ENCODE measurements around the gene ELF2.
"Not testable (repeated sequence)": the region's sequence is repeated elsewhere in the genome, so short reads cannot be mapped to it uniquely, and the experiment has no call there.

DNA sequence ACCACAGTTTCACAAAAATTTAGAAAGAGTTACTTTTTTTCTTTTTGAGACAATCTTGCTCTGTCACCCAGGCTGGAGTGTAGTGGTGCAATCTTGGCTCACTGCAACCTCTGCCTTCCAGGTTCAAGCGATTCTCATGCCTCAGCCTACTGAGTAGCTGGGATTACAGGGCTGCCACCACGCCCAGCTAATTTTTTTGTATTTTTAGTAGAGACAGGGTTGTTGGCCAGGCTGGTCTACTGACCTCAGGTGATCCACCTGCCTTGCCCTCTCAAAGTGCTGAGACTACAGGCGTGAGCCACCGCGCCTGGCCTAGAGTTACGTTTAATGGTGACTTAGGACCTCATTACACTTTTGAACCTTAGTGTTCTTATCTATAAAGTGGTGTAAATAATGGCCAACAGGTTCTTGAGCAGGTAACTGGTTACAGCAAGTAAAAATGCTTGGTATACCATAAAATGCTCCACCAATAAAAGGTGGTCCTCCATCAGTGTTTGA is 147.1 kb downstream of the ELF2 start:
- TF ChIP-seq, protein P1, sequence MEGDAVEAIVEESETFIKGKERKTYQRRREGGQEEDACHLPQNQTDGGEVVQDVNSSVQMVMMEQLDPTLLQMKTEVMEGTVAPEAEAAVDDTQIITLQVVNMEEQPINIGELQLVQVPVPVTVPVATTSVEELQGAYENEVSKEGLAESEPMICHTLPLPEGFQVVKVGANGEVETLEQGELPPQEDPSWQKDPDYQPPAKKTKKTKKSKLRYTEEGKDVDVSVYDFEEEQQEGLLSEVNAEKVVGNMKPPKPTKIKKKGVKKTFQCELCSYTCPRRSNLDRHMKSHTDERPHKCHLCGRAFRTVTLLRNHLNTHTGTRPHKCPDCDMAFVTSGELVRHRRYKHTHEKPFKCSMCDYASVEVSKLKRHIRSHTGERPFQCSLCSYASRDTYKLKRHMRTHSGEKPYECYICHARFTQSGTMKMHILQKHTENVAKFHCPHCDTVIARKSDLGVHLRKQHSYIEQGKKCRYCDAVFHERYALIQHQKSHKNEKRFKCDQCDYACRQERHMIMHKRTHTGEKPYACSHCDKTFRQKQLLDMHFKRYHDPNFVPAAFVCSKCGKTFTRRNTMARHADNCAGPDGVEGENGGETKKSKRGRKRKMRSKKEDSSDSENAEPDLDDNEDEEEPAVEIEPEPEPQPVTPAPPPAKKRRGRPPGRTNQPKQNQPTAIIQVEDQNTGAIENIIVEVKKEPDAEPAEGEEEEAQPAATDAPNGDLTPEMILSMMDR (IDR thresholded peaks at IDR 0.05) = not testable (repeated sequence)
- not testable (repeated sequence) for TF ChIP-seq POLR2A (IDR thresholded peaks at IDR 0.05)

All from thyroid gland (tissue), 4 donors.